ENCODE results near the gene ABCD4. TPM values are rescaled to one million over a fixed set of nuclear protein-coding genes. Genes with fewer than 3 reads are reported as not detected.

Gene ABCD4
- total RNA-seq, 2 donors from 2014 or later: 17.0 to 18.1 TPM

- Histone ChIP-seq H3K4me3 (no peak overlapping the region), H3K4me1 (no peaks in the 10 kb centered on the region), H3K36me3 (no peaks in the 10 kb centered on the region), H3K27ac (no peak overlapping the region), H3K27me3 (no peaks in the 10 kb centered on the region), H3K9me3 (no peaks in the 10 kb centered on the region)
- no peak for DNase-seq (ENCODE audit: low spot score)
- TF ChIP-seq CTCF (IDR thresholded peaks at IDR 0.05): no peak
Observed at GRCh38 chr14:74309125-74310022, 6.6 kb upstream of the ABCD4 start.

GRCh38 chr14:74308695-74309094 is 6.0 kb upstream of the ABCD4 start:
- Histone ChIP-seq H3K27ac (no peak overlapping the region), H3K9me3 (no peaks in the 10 kb centered on the region), H3K4me1 (no peaks in the 10 kb centered on the region), H3K27me3 (no peaks in the 10 kb centered on the region), H3K4me3 (no peak overlapping the region), H3K36me3 (no peaks in the 10 kb centered on the region)
- DNase-seq (ENCODE audit: low spot score): no peak
- no peak for TF ChIP-seq CTCF (IDR thresholded peaks at IDR 0.05)

- Histone ChIP-seq H3K36me3 (peaks cover 22% of the 10 kb centered on the region), H3K4me1 (peaks cover 0 to 28% of the 10 kb centered on the region in 2 donors), H3K4me3 (peak overlapping the region; percentile 86 to 90), H3K27me3 (no peaks in the 10 kb centered on the region), H3K27ac (peak overlapping the region; percentile 84 to 91), H3K9me3 (no peaks in the 10 kb centered on the region)
- TF ChIP-seq CTCF (IDR thresholded peaks at IDR 0.05): peak in 1 of 2 donors; percentile 54
- no peak for DNase-seq (ENCODE audit: low spot score)
Observed at GRCh38 chr14:74302152-74302628, 544 bp downstream of the ABCD4 start.

GRCh38 chr14:74301594-74302151 is 1.1 kb downstream of the ABCD4 start:
- Histone ChIP-seq H3K27ac (peak overlapping the region; percentile 84 to 91), H3K27me3 (no peaks in the 10 kb centered on the region), H3K4me1 (peaks cover 0 to 28% of the 10 kb centered on the region in 2 donors), H3K4me3 (peak overlapping the region; percentile 86 to 90), H3K9me3 (no peaks in the 10 kb centered on the region), H3K36me3 (peaks cover 27% of the 10 kb centered on the region)
- DNase-seq (ENCODE audit: low spot score): no peak
- TF ChIP-seq CTCF (IDR thresholded peaks at IDR 0.05): no peak

- peaks cover 0 to 28% of the 10 kb centered on the region in 2 donors for H3K4me1 ChIP-seq
- peaks cover 51% of the 10 kb centered on the region for H3K36me3 ChIP-seq
- H3K27me3 ChIP-seq: no peaks in the 10 kb centered on the region
- H3K4me3 ChIP-seq: no peak overlapping the region
- no peak for DNase-seq (ENCODE audit: low spot score)
- no peak for TF ChIP-seq CTCF (IDR thresholded peaks at IDR 0.05)
- no peaks in the 10 kb centered on the region for H3K9me3 ChIP-seq
- peak overlapping the region; percentile 13 to 31 for H3K27ac ChIP-seq
Observed at GRCh38 chr14:74299061-74299545, 3.6 kb downstream of the ABCD4 start.
